Right atrium auricular region (tissue), 2 donors: Measurements from ENCODE around the gene FBXO42. TPM values are rescaled to one million over a fixed set of nuclear protein-coding genes. Genes with fewer than 3 reads are reported as not detected.
"Not testable (repeated sequence)": the region's sequence is repeated elsewhere in the genome, so short reads cannot be mapped to it uniquely, and the experiment has no call there.

Experiments
- DNase-seq: peaks from one replicate; pipeline ENCODE4 v3.0.0-alpha.2; 2019; ENCODE audit warnings: low spot score
- H3K27ac ChIP-seq, 2 donors: fragments of 200-600 bp; sonication (generic); 1 replicate in 1 of 2; 2 replicates in 1 of 2; pipeline ENCODE4 v1.5.1; 2016 to 2019
- H3K27me3 ChIP-seq, 2 donors: fragments of 200-600 bp; sonication (generic); one replicate each; pipeline versions ENCODE4 v1.5.1 to v1.6.0; 2017 to 2019
- H3K36me3 ChIP-seq: fragments of 200-600 bp; sonication (generic); one replicate; pipeline ENCODE4 v1.5.1; 2016
- H3K4me1 ChIP-seq, 2 donors: fragments of 200-600 bp; sonication (generic); one replicate each; pipeline versions ENCODE4 v1.5.1 to v1.6.0; 2017 to 2019
- H3K4me3 ChIP-seq, 2 donors: fragments of 200-600 bp; sonication (generic); 1 replicate in 1 of 2; 2 replicates in 1 of 2; pipeline ENCODE4 v1.5.1; 2017 to 2019; ENCODE audit warnings: mild to moderate bottlenecking in 1 of 2, moderate library complexity in 1 of 2
- H3K9me3 ChIP-seq, 2 donors: fragments of 200-600 bp; sonication (generic); one replicate each; pipeline ENCODE4 v1.5.1; 2019
- CTCF ChIP-seq, 2 donors: fragments of 200-600 bp; sonication (generic); IDR thresholded peaks; one replicate each; pipeline ENCODE4 v1.5.1; 2019; ENCODE audit warnings: antibody characterized with exemption in 2 of 2
- total RNA-seq, 2 donors: library from RNA; depleted of rRNA; stranded (reverse); fragments of >200 nt; gene quantifications; one replicate each; pipeline ENCODE4 v1.1.0, GENCODE V29; 2016

FBXO42 gene
- total RNA-seq, 2 donors from 2014 or later: 11.9 to 16.5 TPM

DNA sequence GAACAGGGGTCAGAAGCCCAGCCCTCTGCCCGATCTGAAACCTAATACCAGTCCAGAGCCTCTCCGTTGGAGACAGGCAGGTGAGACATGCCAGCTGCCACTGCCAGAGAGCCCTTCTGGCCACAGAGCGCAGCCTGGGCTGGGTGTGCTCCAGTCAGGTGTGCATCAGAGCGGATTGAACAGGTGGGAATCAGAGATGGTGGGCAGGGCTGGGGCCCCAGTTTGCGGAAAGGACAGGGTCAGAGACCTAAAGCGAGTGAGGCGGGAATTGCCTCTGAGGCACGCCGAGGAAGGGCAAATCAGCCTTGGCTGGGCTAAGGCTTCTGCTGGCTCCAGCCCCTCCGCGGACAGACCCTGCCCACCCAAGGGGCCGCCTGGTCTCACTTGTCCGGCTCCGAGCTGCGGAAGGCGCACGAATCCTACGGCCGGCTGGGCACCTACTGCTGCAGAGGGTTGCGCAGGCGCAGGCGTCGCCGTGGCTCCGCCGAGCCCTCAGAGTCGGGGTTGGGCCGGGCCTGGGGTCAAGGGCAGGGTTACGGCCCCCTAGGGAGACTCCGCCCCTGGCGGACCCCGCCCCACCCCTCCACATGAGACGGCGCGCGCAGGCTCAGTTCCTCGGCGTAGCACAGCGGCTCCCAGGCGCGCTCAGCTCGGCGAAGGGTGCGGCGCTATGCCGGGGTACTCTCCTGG, 125.6 kb downstream of the FBXO42 start:
- H3K4me3 ChIP-seq: peak overlapping the region; percentile 27 to 43
- H3K27ac ChIP-seq: no peak overlapping the region
- no peak for DNase-seq

GRCh38 chr1:16226129-16226489, 126.2 kb downstream of the FBXO42 start:
- H3K27ac ChIP-seq: no peak overlapping the region
- H3K4me1 ChIP-seq: peaks cover 0 to 17% of the 10 kb centered on the region in 2 donors
- no peaks in the 10 kb centered on the region for H3K27me3 ChIP-seq
- no peak for TF ChIP-seq CTCF (IDR thresholded peaks at IDR 0.05)
- no peak for DNase-seq
- peaks cover 0 to 5% of the 10 kb centered on the region in 2 donors for H3K9me3 ChIP-seq
- no peak overlapping the region for H3K4me3 ChIP-seq
- no peaks in the 10 kb centered on the region for H3K36me3 ChIP-seq

More for the DNA sequence above, 125.6 kb downstream of the FBXO42 start:
- H3K36me3 ChIP-seq: no peaks in the 10 kb centered on the region
- H3K9me3 ChIP-seq: peaks cover 0 to 5% of the 10 kb centered on the region in 2 donors
- TF ChIP-seq CTCF (IDR thresholded peaks at IDR 0.05): no peak
- H3K4me1 ChIP-seq: peaks cover 0 to 17% of the 10 kb centered on the region in 2 donors
- no peaks in the 10 kb centered on the region for H3K27me3 ChIP-seq

GRCh38 chr1:16224472-16224871, 127.8 kb downstream of the FBXO42 start:
- H3K27ac ChIP-seq: no peak overlapping the region
- TF ChIP-seq CTCF (IDR thresholded peaks at IDR 0.05): no peak
- no peak for DNase-seq
- H3K36me3 ChIP-seq: no peaks in the 10 kb centered on the region
- peaks cover 0 to 5% of the 10 kb centered on the region in 2 donors for H3K9me3 ChIP-seq
- H3K27me3 ChIP-seq: no peaks in the 10 kb centered on the region
- H3K4me1 ChIP-seq: peaks cover 0 to 17% of the 10 kb centered on the region in 2 donors
- H3K4me3 ChIP-seq: no peak overlapping the region

DNA sequence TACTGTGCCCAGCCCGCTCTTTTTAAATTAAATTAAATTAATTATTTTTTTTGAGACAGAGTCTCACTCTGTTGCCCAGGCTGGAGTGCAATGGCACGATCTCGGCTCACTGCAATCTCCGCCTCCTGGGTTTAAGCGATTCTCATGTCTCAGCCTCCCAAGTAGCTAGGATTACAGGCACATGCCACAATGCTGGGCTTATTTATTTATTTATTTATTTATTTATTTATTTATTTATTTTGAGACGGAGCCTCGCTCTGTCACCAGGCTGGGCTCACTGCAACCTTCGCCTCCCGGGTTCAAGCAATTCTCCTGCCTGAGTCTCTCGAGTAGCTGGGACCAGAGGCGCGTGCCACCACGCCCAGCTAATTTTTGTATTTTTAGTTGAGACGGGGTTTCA, 129.6 kb downstream of the FBXO42 start:
- not testable (repeated sequence) for DNase-seq

DNA sequence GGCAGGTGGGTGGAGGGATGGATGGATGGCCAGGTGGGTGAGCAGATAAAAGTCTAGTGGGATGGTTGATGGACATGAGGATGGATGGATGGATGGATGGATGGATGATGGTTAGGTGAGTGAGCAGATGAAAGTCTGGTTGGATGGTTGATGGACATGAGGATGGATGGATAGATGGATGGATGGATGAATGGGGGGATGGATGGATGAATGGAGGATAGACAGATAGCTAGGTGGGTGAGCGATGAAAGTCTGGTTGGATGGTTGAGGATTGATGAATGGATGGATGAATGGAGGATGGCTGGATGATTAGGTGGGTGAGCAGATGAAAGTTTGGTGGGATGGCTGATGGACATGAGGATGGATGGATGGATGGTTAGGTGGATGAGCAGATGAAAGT, 130.8 kb downstream of the FBXO42 start:
- no peaks in the 10 kb centered on the region for H3K36me3 ChIP-seq
- no peak for DNase-seq
- H3K27me3 ChIP-seq: no peaks in the 10 kb centered on the region
- no peak overlapping the region for H3K4me3 ChIP-seq
- H3K4me1 ChIP-seq: peaks cover 0 to 17% of the 10 kb centered on the region in 2 donors
- H3K27ac ChIP-seq: no peak overlapping the region
- no peak for TF ChIP-seq CTCF (IDR thresholded peaks at IDR 0.05)
- H3K9me3 ChIP-seq: no peaks in the 10 kb centered on the region

More for the DNA sequence above, 129.6 kb downstream of the FBXO42 start:
- H3K4me3 ChIP-seq, H3K9me3 ChIP-seq, H3K27ac ChIP-seq, H3K36me3 ChIP-seq, H3K27me3 ChIP-seq: not testable (repeated sequence)
- peaks cover 0 to 20% of the 10 kb centered on the region in 2 donors for H3K4me1 ChIP-seq

GRCh38 chr1:16219968-16220500, 132.2 kb downstream of the FBXO42 start:
- Histone ChIP-seq H3K4me1 (peaks cover 0 to 22% of the 10 kb centered on the region in 2 donors), H3K9me3 (no peaks in the 10 kb centered on the region), H3K4me3 (no peak overlapping the region), H3K27ac (no peak overlapping the region), H3K36me3 (no peaks in the 10 kb centered on the region), H3K27me3 (no peaks in the 10 kb centered on the region)
- no peak for TF ChIP-seq CTCF (IDR thresholded peaks at IDR 0.05)
- no peak for DNase-seq
